GM12878 (cell line): Measurements from ENCODE around the gene PGAM1. TPM values are rescaled to one million over a fixed set of nuclear protein-coding genes. Genes with fewer than 3 reads are reported as not detected.

Source experiments
- ATAC-seq: fragments of 200-7000 bp; cut with Tn5 transposase; 3 replicates; pipeline ENCODE4 v1.9.1; 2020; ENCODE audit warnings: mild to moderate bottlenecking, moderate library complexity
- BruUV-seq: library from RNA; stranded (reverse); fragments of 400-500 nt; replicated peaks from 2 replicates; lab custom pipeline; 2021; lab: Mats Ljungman, UMichigan
- CTCF ChIA-PET: fragments of 300-600 bp; sonication (Branson Sonifier 250); formaldehyde crosslinking; extraction: SDS; loops from one replicate; lab custom pipeline; 2021; ENCODE audit warnings: inconsistent platforms; lab: Yijun Ruan, JAX
- POLR2A ChIA-PET: fragments of 350-600 bp; formaldehyde crosslinking; extraction: SDS; loops from one replicate; lab custom pipeline; 2021; ENCODE audit warnings: inconsistent platforms; lab: Charles Lee
- RAD21 ChIA-PET: fragments of 300-600 bp; sonication (Branson Sonifier 250); formaldehyde crosslinking; loops from one replicate; lab custom pipeline; 2023; ENCODE audit warnings: antibody characterized with exemption; ENCODE audit not compliant: unreplicated experiment; lab: Charles Lee
- SMC1A ChIA-PET: fragments of 300-600 bp; sonication (Branson Sonifier 250); formaldehyde crosslinking; loops from one replicate; lab custom pipeline; 2023; ENCODE audit not compliant: unreplicated experiment, uncharacterized antibody; lab: Charles Lee
- DNase-seq: peaks from one replicate; pipeline ENCODE4 v3.0.0-alpha.2; 2011; ENCODE audit warnings: low read depth, low spot score
- FAIRE-seq: peaks from 3 replicates; lab custom pipeline; 2011; peaks lifted over from hg19 to GRCh38; lab: Jason Lieb, UNC
- H2AFZ ChIP-seq: 2 replicates; pipeline ENCODE4 v1.6.0; 2011; ENCODE audit warnings: low read depth, low read length, control low read depth; ENCODE audit not compliant: control insufficient read depth
- H3K27ac ChIP-seq: 2 replicates; pipeline ENCODE4 v1.5.1; 2011; ENCODE audit warnings: control low read depth; ENCODE audit not compliant: control insufficient read depth, insufficient read depth
- H3K27me3 ChIP-seq, 2 experiments: replicated peaks in 1 of 2; 2 replicates each; pipeline versions ENCODE4 v1.6.0 to v1.6.1; 2011; ENCODE audit warnings: low read length in 1 of 2; ENCODE audit not compliant: control insufficient read depth in 2 of 2, insufficient read depth in 2 of 2
- H3K36me3 ChIP-seq, 2 experiments: 2 replicates each; pipeline ENCODE4 v1.5.1; 2011; ENCODE audit warnings: low read length in 1 of 2; ENCODE audit not compliant: control insufficient read depth in 2 of 2, insufficient read depth in 2 of 2
- H3K4me1 ChIP-seq: 2 replicates; pipeline ENCODE4 v1.6.1; 2011; ENCODE audit warnings: mild to moderate bottlenecking, low read length, moderate library complexity, mixed read lengths; ENCODE audit not compliant: control insufficient read depth, insufficient read depth
- H3K4me2 ChIP-seq: 2 replicates; pipeline ENCODE4 v1.6.0; 2011; ENCODE audit warnings: control low read depth; ENCODE audit not compliant: control insufficient read depth, insufficient read depth
- H3K4me3 ChIP-seq: fragments of 200-600 bp; sonication (generic); 2 replicates; pipeline ENCODE4 v1.5.1; 2016
- H3K79me2 ChIP-seq: 2 replicates; pipeline ENCODE4 v1.6.0; 2011; ENCODE audit warnings: low read length; ENCODE audit not compliant: control insufficient read depth, insufficient read depth
- H3K9ac ChIP-seq: 2 replicates; pipeline ENCODE4 v1.8.0; 2011; ENCODE audit warnings: low read length, control low read depth, mixed read lengths; ENCODE audit not compliant: control insufficient read depth, insufficient read depth
- H3K9me3 ChIP-seq: replicated peaks from 3 replicates; pipeline ENCODE4 v1.5.1; 2011; ENCODE audit warnings: mild to moderate bottlenecking, low read length; ENCODE audit not compliant: control insufficient read depth, insufficient read depth
- H4K20me1 ChIP-seq: 2 replicates; pipeline ENCODE4 v1.6.0; 2011; ENCODE audit not compliant: control insufficient read depth, insufficient read depth
- TBL1XR1 ChIP-seq: IDR thresholded peaks from 2 replicates; pipeline ENCODE4 v1.6.1; 2012; ENCODE audit warnings: low read depth, low read length, improper control_type of control experiment
- YBX1 ChIP-seq: fragments of 450-650 bp; IDR thresholded peaks from 2 replicates; pipeline ENCODE4 v1.6.1; 2016; ENCODE audit warnings: antibody characterized with exemption
- ZNF217 ChIP-seq: fragments of 450-650 bp; IDR thresholded peaks from 2 replicates; pipeline ENCODE4 v1.6.1; 2017; ENCODE audit warnings: antibody characterized with exemption, mild to moderate bottlenecking
- WGBS: methylation state at CpG from one replicate; pipeline ENCODE4 v1.1.6; 2016; ENCODE audit warnings: low lambda C conversion rate; ENCODE audit not compliant: insufficient replicate concordance, insufficient coverage; ENCODE audit errors: missing lambda C conversion rate; 5-methylcytosine and 5-hydroxymethylcytosine counted together
- in situ Hi-C: fragments of 300-500 bp; cut with MboI; formaldehyde crosslinking; loops from 9 replicates; pipeline ENCODE4 v1.14.3; 2018; ENCODE audit warnings: mixed read lengths
- intact Hi-C: fragments of 100-400 bp; cut with micrococcal nuclease; formaldehyde crosslinking; loops from one replicate; pipeline ENCODE4 v1.14.2; 2022; ENCODE audit not compliant: unreplicated experiment
- polyA plus RNA-seq, 11 experiments: library from polyadenylated mRNA; depleted of rRNA in 4 of 11; unstranded in 6 of 11; stranded (reverse) in 5 of 11; fragments of >200 nt; fragmentation: Nextera tagmentation in 4 of 11; fragmentation: Illumina TruSeq in 1 of 11; extraction: Ambion mirVana in 4 of 11; extraction: Trizol in 1 of 11; gene quantifications; 1 replicate in 1 of 11; 2 replicates in 10 of 11; pipeline versions ENCODE4 v1.2.1 to v1.2.3, GENCODE V29; 2011 to 2016; ENCODE audit warnings: inconsistent platforms in 2 of 11, missing spikeins in 2 of 11, low read depth in 1 of 11
- total RNA-seq, 4 experiments: library from RNA; depleted of rRNA in 3 of 4; stranded (reverse); fragments of >200 nt in 3 of 4; fragmentation: Illumina TruSeq in 1 of 4; extraction: Trizol in 1 of 4; gene quantifications; 2 replicates each; pipeline versions ENCODE4 v1.2.1 to v1.2.3, GENCODE V29; 2013 to 2021
- TF ChIP-seq, protein P1 (sequence below), 3 experiments: IDR thresholded peaks in 2 of 3; conservative IDR thresholded peaks in 1 of 3; 2 replicates each; pipeline ENCODE4 v1.5.1; 2011; ENCODE audit warnings: low read depth in 3 of 3, low read length in 3 of 3, mild to moderate bottlenecking in 3 of 3, control low read depth in 2 of 3, moderate library complexity in 2 of 3, inconsistent platforms in 1 of 3, mixed read lengths in 1 of 3; ENCODE audit not compliant: control insufficient read depth in 2 of 3, insufficient read depth in 1 of 3; ENCODE audit errors: extremely low read depth in 1 of 3

Gene PGAM1
- total and polyA plus RNA-seq, 10 of the 15 experiments (the other 5 are each of a cell fraction or from before 2014, with no cell fraction given): 115 to 1,362 (median 744) TPM

DNA sequence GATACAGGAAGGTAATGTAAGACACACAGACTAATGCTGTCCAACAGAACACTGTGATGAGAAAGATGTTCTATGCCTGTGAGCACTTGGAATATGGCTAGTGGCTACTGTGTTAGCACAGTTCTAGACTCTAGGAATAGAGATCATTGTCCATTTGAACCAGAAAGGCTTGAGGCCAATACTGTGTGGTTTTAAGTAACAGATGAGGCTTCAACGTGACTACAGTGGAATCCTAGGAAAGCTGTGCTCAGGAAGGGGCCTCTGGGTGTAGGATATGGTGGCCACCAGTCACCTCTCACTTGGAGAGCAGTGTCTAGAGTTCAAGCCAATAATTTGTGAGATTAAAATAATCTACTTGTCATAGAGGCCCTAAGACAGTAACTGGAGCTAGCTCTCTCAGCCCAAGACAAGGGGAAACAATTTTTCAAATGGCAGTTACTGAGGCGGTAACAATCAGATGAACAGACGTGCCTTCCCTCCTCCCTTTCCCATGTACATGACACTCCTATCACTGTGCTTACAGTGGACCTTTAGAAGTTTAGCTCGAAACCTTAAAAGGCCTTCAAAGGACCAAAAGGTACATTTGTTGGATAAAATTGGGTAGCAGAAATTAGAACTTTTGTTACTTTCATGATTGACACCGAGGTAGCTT is 30.2 kb downstream of the PGAM1 start:
- Histone ChIP-seq H2AFZ (no peak overlapping the region), H3K27me3 (no peaks in the 10 kb centered on the region), H3K36me3 (peaks cover 16 to 35% of the 10 kb centered on the region in 2 experiments), H3K4me2 (no peak overlapping the region), H3K27ac (no peak overlapping the region), H4K20me1 (no peaks in the 10 kb centered on the region), H3K9ac (no peak overlapping the region), H3K4me3 (no peak overlapping the region), H3K9me3 (no peaks in the 10 kb centered on the region), H3K79me2 (no peaks in the 10 kb centered on the region), H3K4me1 (no peaks in the 10 kb centered on the region)
- TF ChIP-seq ZNF217 (no peak), YBX1 (no peak), TBL1XR1 (no peak)
- TF ChIP-seq, protein P1, sequence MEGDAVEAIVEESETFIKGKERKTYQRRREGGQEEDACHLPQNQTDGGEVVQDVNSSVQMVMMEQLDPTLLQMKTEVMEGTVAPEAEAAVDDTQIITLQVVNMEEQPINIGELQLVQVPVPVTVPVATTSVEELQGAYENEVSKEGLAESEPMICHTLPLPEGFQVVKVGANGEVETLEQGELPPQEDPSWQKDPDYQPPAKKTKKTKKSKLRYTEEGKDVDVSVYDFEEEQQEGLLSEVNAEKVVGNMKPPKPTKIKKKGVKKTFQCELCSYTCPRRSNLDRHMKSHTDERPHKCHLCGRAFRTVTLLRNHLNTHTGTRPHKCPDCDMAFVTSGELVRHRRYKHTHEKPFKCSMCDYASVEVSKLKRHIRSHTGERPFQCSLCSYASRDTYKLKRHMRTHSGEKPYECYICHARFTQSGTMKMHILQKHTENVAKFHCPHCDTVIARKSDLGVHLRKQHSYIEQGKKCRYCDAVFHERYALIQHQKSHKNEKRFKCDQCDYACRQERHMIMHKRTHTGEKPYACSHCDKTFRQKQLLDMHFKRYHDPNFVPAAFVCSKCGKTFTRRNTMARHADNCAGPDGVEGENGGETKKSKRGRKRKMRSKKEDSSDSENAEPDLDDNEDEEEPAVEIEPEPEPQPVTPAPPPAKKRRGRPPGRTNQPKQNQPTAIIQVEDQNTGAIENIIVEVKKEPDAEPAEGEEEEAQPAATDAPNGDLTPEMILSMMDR (IDR thresholded peaks at IDR 0.05 in 2 of 3, conservative IDR thresholded peaks at IDR 0.05 in 1 of 3; ENCODE audit: control insufficient read depth in 2 of 3, extremely low read depth in 1 of 3, insufficient read depth in 1 of 3, low read depth in 3 of 3, low read length in 3 of 3): no peak
- FAIRE-seq (no peak), ATAC-seq (no peak), DNase-seq (no peak)
- in situ Hi-C loops (no loop called here), intact Hi-C loops (no loop called here)
- ChIA-PET POLR2A (interaction anchor here (1.0 kb wide), 1 partner anchor 102 kb away, joined by 3 read pairs; no protein-coding TSS in a partner anchor), RAD21 (no interaction called here), SMC1A (no interaction called here), CTCF (interaction anchor here (2.2 kb wide), 1 partner anchor 11 kb away, joined by 17 read pairs; no protein-coding TSS in a partner anchor)
- BruUV-seq: no TSS peak
- 85% methylated on average over 5 of the region's 5 CpGs for WGBS
